GM21576 (cell line): ENCODE data around the gene USH2A.

ENCODE experiments used
- ATAC-seq: cut with Tn5 transposase; IDR thresholded peaks from one replicate; pipeline ENCODE4 v1.9.1; 2021; ENCODE audit warnings: mild to moderate bottlenecking, moderate library complexity; ENCODE audit not compliant: unreplicated experiment

Gene USH2A

GRCh38 chr1:216144661-216145450, 278.4 kb downstream of the USH2A start:
- ATAC-seq, result no peak

DNA sequence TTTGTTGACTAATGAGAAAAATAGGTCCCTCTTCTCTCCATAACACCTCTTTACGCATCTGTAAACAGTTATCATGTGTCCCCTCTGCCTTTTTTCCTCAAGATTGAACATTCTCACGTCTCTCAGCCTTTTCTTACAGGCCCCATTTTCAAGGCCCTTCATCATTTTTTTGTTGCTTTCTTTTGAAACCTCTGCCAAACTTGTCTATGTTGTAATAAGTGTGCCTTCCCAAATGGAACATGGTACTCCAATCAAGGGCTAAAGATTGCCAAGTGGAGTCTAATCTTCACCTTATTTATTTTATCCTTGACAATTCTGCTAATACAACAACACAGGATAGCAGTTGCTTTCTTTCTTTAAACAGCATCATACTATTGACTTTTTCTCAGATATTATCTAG, 280.3 kb downstream of the USH2A start:
- ATAC-seq, result no peak

DNA sequence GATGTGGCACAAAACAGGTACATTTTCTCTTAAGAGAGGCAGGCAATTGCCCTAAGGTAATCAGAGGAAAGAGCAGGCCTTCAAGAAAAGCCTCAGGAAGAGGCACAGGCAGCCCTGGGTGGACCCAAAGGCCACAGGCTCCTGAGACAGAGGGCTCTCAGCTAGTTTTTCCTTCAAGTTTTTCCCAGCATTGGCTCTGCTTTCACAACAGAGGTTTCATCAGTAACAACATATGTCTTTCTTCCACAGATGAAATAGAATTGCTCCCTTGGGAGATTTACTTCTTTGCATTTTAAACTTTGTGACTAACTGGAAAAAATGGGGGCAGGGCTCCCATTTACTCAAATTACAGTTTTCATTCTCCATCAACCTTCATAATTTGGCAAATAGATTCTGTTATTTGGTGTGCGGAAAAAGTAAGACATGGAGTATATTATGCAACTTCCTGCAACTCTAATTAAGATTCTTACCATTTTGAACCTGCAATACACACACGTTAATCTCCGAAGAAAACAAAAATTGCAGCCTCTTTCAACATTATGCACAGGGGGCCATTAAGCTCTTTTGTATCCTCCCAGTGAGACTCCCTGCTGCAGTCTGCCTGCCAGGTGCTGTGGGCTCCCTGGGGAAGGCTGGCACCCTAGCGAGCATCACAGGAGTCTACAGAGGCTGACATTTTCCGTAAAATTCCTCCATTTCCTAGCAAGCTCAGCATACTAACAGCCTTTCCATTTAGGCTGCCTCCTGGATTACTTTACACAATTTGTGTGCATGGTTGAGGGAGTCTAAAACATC, 282.3 kb downstream of the USH2A start:
- no peak for ATAC-seq

DNA sequence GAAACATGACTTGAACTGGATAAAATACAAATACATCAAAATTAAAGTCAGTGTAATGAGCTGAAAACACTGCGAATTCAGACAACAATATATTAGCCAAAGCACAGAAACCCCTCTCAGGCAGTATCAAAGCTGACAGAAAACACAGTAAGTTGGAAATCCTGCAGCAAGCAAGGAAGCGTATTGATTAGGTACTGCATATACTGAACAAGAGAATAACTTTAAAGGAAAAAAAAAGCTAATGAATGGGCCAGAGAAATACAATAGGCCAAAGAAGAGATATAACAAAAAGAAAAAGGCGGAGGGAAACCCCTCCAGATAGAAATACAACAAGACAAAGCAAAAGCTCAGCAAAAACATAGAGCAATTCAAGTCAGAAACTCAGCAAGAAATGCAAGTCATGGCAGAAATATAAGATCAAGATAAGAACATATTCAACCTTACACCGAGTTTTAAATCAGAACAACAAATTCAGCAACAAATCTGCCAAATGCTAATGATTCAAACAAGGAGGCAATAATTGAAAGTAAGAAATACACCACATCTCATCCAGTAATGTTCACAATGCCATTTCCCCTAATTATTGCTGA, 299.0 kb downstream of the USH2A start:
- ATAC-seq, result no peak

DNA sequence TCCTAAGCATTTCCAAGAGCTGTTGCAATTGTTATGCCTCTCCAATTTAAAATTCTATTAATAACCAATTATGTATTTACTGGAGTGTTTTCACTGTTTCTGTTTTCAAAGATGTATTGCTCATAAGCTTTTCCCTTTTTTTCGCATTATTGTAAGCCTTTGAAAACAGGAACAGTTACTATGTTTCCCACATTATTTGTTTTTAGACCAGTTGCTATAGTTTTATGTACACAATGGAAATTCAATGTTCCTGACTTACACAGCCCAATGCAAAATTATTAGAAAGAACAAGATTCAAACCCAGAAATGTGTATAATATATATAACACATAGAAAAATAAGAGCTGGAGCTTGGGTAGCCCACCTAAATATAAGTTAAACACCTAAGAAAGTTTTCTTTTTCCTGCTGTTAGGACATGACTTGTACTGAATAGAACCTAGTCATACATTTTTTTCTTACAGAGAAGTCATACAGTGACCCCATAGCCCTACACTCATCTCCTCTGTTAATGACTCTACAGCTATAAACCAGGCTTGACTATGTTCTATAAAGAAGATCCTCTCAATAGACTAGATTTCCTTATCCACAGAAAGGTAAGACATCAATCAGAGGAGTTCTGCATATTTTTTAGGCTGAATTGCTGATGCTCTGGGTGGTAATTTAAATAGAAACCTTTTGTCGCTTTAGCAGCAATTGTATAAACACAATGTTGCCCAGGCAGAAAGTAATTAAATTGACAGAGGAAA, 299.6 kb downstream of the USH2A start:
- no peak for ATAC-seq

DNA sequence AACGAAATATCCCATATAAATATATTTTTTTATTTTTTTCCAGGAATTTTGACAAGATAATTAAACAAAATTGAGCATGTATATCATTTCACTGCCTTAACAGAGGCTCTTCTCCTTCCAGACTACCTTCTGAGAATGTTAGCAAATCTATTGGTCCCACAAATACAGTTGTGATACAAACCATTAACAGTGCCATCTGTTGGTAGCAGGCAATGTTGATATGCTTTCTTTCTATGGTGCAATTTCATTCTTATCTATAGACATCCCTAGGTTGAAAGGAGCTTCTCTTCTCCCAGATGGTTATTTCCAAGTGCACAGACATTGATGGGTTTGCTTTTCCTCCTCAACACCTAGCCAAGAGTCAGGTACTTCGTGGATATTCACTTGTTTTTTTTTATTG, 303.6 kb downstream of the USH2A start:
- peak; percentile 58 for ATAC-seq

GRCh38 chr1:216114180-216114579, 309.1 kb downstream of the USH2A start:
- no peak for ATAC-seq

GRCh38 chr1:216113181-216113580, 310.1 kb downstream of the USH2A start:
- no peak for ATAC-seq

- ATAC-seq, result no peak
Observed at GRCh38 chr1:216111842-216112241, 311.4 kb downstream of the USH2A start.

GRCh38 chr1:216095400-216095799, 327.8 kb downstream of the USH2A start:
- no peak for ATAC-seq

GRCh38 chr1:216090556-216090955, 332.7 kb downstream of the USH2A start:
- ATAC-seq, result no peak

DNA sequence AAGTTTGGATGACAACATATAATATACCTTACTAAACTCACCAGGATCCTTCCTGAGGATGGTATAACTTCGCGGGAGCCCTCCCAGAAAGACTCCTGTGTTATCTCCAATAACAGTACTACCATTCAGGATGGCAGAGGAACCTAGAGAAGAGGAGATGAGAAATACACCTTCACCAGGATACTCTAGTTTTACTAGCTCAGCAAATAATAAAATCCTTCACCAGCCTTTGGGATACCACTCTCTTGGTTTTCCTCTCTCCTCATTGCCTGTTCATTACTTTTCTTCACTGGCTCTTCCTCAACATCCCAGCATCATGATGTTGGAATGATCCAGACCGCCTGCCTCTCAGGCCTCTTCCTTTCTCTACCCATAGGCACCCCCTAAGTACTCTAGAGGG, 336.6 kb downstream of the USH2A start:
- no peak for ATAC-seq

DNA sequence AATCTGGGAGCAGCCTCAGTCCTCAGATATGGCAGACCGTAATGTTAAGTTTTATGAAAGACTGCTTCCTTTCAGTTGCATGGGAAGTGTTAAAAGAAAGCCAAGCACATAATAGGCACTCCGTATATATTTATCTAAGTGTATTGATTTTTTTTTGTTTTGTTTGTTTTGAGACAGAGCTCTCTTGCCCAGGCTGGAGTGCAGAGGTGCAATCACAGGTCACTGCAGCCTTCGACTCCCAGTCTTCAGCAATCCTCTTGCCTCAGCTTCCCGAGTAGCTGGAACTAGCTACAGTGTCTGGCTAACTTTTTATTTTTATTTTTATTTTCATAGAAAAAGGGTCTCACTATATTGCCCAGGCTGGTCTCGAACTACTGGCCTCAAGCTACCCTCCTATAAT, 341.8 kb downstream of the USH2A start:
- ATAC-seq, result no peak

GRCh38 chr1:216076751-216077150, 346.5 kb downstream of the USH2A start:
- ATAC-seq, result no peak

DNA sequence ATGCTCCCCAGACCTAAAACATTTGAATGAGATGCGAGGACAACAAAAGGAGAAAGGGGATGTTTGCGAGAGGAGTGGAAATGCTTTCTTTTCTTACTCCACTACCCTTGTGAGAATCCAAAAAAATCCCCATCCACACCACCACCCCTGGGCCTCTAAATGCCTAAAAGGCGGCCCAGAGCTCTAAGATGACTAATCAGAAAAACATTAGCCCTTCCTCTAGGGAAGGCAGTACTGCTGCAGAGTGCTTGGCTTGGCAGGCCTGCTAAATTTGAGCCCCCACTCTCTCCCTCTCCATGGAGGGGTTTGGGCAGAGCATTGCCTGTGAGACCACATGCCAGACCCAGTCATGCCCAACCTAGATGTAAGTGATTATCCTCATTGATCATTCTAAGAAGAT, 347.9 kb downstream of the USH2A start:
- ATAC-seq, result no peak

DNA sequence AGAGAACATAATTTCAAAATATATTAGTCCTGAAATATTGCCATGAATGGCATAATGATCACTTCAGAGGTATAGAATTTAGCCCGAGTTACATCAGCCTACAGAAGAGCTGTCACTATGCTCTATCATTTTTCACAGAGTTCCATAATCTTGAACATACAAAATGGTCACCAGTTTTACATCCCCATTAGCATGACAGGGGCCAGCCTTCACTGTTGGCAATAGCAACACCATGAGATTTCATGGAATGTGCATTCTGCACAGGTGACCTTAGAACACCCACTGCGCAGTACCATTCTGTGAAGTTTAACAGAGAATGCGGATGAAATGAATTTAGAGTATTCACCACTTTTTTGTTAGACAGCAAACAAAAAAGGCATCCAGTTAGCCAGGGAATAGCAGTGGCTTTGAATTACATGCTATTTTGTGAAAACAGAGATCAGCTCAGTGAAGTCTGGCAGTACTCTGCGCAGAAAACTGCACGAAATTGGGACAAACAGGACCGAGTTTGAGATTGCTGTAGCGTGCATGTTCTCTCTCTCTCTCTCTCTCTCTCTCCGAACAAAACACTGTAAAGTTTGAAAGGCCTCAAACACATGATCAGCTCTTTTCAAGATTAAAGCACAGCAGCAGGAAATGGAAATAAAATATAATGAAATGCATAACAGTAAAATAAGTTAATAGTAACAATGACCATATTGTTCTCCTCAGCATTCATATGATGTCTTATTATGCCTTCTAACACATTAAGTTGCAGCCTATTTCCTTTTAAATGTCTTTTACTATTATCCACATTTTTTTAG, 349.3 kb downstream of the USH2A start:
- ATAC-seq, result no peak

- ATAC-seq, result no peak
Observed at GRCh38 chr1:216071262-216071661, 352.0 kb downstream of the USH2A start.

GRCh38 chr1:216064643-216065042, 358.6 kb downstream of the USH2A start:
- ATAC-seq, result no peak

DNA sequence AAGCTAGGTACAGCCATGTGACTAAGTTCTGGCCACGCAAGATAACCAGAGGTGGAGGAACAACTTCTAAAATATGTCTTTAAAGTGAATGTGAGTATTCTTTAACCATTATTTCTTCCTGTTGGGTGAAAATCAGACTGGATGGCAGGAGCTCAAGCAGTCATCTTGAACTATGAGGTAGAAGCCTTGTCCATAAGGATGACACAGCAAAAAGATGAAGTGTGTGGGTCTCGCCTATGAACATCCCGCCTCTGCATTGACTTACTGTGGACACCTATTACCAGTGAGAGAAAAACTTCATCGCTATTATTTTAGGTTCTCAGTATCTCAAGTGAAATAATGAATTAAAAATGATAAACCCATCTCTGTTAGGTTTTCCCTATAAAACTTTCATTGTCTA, 365.3 kb downstream of the USH2A start:
- no peak for ATAC-seq

- ATAC-seq, result no peak
Observed at GRCh38 chr1:216057063-216057462, 366.2 kb downstream of the USH2A start.
